ENCODE results near the gene CAVIN2.

Gene CAVIN2

GRCh38 chr2:191847764-191848163 lies 876 bp upstream of the CAVIN2 start:
- H3K79me2 ChIP-seq (ENCODE audit: insufficient read depth, low read length), result no peaks in the 10 kb centered on the region
- H3K36me3 ChIP-seq (ENCODE audit: low read length), result no peaks in the 10 kb centered on the region
- TF ChIP-seq EZH2phosphoT487 (conservative IDR thresholded peaks at IDR 0.05; ENCODE audit: low read length), result no peak
- no peak for TF ChIP-seq CTCF (IDR thresholded peaks at IDR 0.05; ENCODE audit: insufficient read depth, low read length, poor library complexity, severe bottlenecking)
- no peak overlapping the region for H3K9ac ChIP-seq (ENCODE audit: low read length)
- H3K4me2 ChIP-seq (ENCODE audit: low read depth, low read length, poor library complexity, severe bottlenecking), result no peak overlapping the region
- H3K4me3 ChIP-seq (ENCODE audit: insufficient read depth, low read length, poor library complexity, severe bottlenecking), result no peak overlapping the region
- H3F3A ChIP-seq (ENCODE audit: insufficient read depth), result no peaks in the 10 kb centered on the region
- H3K9me2 ChIP-seq (replicated peaks; ENCODE audit: insufficient read depth, low read length), result no peaks in the 10 kb centered on the region
- H2AFZ ChIP-seq (ENCODE audit: low read depth, low read length, severe bottlenecking), result no peak overlapping the region
- H3K27ac ChIP-seq (ENCODE audit: low read depth, low read length), result no peak overlapping the region
- H4K20me1 ChIP-seq (ENCODE audit: low read depth, low read length), result no peaks in the 10 kb centered on the region
- H3K27me3 ChIP-seq (ENCODE audit: low read length), result no peaks in the 10 kb centered on the region
- H3K9me3 ChIP-seq (ENCODE audit: insufficient read depth, low read length), result no peaks in the 10 kb centered on the region

- Histone ChIP-seq H3K9me2 (replicated peaks; ENCODE audit: insufficient read depth, low read length) (no peaks in the 10 kb centered on the region), H3K36me3 (ENCODE audit: low read length) (no peaks in the 10 kb centered on the region), H4K20me1 (ENCODE audit: low read depth, low read length) (no peaks in the 10 kb centered on the region), H3K9ac (ENCODE audit: low read length) (no peak overlapping the region), H3K9me3 (ENCODE audit: insufficient read depth, low read length) (no peaks in the 10 kb centered on the region), H3K27ac (ENCODE audit: low read depth, low read length) (no peak overlapping the region), H3F3A (ENCODE audit: insufficient read depth) (no peaks in the 10 kb centered on the region), H2AFZ (ENCODE audit: low read depth, low read length, severe bottlenecking) (no peak overlapping the region), H3K79me2 (ENCODE audit: insufficient read depth, low read length) (no peaks in the 10 kb centered on the region), H3K27me3 (ENCODE audit: low read length) (no peaks in the 10 kb centered on the region), H3K4me3 (ENCODE audit: insufficient read depth, low read length, poor library complexity, severe bottlenecking) (no peak overlapping the region), H3K4me2 (ENCODE audit: low read depth, low read length, poor library complexity, severe bottlenecking) (no peak overlapping the region)
- TF ChIP-seq EZH2phosphoT487 (conservative IDR thresholded peaks at IDR 0.05; ENCODE audit: low read length) (no peak), CTCF (IDR thresholded peaks at IDR 0.05; ENCODE audit: insufficient read depth, low read length, poor library complexity, severe bottlenecking) (no peak)
These were observed 893 bp downstream of the CAVIN2 start for GRCh38 chr2:191845876-191846514.

GRCh38 chr2:191845248-191845715 lies 1.6 kb downstream of the CAVIN2 start:
- Histone ChIP-seq H3K9ac (ENCODE audit: low read length) (no peak overlapping the region), H3K27ac (ENCODE audit: low read depth, low read length) (no peak overlapping the region), H3K4me3 (ENCODE audit: insufficient read depth, low read length, poor library complexity, severe bottlenecking) (no peak overlapping the region)

More at GRCh38 chr2:191845248-191845715, 1.6 kb downstream of the CAVIN2 start:
- Histone ChIP-seq H3K4me2 (ENCODE audit: low read depth, low read length, poor library complexity, severe bottlenecking) (no peak overlapping the region), H3K27me3 (ENCODE audit: low read length) (no peaks in the 10 kb centered on the region), H4K20me1 (ENCODE audit: low read depth, low read length) (no peaks in the 10 kb centered on the region), H2AFZ (ENCODE audit: low read depth, low read length, severe bottlenecking) (no peak overlapping the region), H3F3A (ENCODE audit: insufficient read depth) (no peaks in the 10 kb centered on the region), H3K79me2 (ENCODE audit: insufficient read depth, low read length) (no peaks in the 10 kb centered on the region), H3K9me3 (ENCODE audit: insufficient read depth, low read length) (no peaks in the 10 kb centered on the region), H3K36me3 (ENCODE audit: low read length) (no peaks in the 10 kb centered on the region), H3K9me2 (replicated peaks; ENCODE audit: insufficient read depth, low read length) (no peaks in the 10 kb centered on the region)
- TF ChIP-seq EZH2phosphoT487 (conservative IDR thresholded peaks at IDR 0.05; ENCODE audit: low read length) (no peak), CTCF (IDR thresholded peaks at IDR 0.05; ENCODE audit: insufficient read depth, low read length, poor library complexity, severe bottlenecking) (no peak)

Data from SU-DHL-6 (cell line).